OCI-M2 (cell line): Measurements from ENCODE around the gene ERRFI1.

ENCODE experiments used
- DNase-seq: peaks from one replicate; lab custom pipeline; 2025; ENCODE audit not compliant: unreplicated experiment; lab: John Stamatoyannopoulos, UW

The ERRFI1 gene

DNA sequence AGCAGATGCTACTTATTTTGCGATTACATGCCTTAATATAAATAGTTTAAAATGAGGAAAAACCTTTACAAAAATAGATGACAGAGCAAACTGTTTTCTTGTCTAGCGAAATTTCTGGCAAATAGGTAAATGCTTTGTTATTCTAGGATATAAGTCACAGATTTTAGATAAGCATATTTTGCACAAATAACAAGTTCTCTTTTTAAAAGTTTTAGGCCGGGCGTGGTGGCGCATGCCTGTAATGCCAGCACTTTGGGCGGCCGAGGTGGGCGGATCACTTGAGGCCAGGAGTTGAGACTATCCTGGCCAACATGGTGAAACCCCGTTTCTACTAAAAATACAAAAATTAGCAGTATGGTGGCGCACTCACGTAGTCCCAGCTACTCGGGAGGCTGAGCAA is 20.3 kb upstream of the ERRFI1 start:
- DNase-seq = no peak

DNA sequence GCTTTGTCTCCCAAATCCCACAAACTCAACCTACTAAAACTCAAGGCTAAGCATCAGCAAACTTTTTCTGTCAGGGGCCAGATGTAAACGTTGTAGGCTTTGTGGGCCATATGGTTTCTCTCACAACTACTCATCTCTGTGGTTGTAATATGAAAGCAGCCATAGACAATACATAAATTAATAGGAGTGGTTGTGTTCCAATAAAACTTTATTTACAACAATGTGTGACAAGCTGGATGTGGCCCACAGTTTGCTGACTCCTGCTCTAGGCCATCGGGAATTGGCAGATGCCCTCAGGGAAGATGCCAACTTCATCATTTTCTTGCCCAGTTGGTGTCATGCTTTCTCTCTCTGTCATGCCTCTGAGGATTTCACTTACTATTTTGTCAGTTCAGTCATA is 17.5 kb upstream of the ERRFI1 start:
- DNase-seq = no peak

DNA sequence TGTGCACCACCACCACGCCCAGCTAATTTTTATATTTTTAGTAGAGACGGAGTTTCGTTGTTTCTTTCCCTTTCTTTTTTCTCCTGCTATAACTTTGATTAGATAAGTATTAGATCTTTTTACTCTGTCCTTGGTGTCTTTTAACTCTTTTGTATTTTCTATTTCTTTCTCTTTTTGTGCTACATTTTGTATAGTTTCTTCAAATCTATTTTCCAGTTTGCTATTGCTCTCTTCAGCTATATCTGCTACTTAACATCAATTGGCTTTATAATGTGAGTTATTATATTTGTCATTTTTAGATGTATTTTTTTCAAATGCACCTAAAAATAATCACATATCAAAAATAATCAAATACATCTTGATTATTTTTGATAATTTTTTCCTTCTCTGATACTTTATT is 16.0 kb upstream of the ERRFI1 start:
- DNase-seq = no peak

DNA sequence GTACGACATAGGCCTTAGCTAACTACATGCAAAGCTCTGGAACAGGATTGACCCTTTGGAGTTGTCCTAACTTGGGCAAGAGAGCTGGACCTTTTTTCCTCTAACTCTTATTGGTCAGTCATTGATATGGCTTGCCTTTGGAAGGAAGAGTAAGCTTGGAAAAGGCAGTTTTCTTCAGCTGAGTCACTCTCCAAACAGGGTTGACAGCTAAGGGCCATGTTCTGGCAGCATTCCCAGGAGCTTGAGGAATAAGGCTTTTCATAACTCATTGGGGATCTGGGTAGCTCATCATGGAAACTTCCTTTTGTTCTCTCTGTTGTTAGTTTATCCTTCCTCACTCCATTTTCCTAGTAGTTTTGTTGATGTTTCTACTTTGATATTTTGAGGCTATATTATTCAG is 14.5 kb upstream of the ERRFI1 start:
- no peak for DNase-seq

DNA sequence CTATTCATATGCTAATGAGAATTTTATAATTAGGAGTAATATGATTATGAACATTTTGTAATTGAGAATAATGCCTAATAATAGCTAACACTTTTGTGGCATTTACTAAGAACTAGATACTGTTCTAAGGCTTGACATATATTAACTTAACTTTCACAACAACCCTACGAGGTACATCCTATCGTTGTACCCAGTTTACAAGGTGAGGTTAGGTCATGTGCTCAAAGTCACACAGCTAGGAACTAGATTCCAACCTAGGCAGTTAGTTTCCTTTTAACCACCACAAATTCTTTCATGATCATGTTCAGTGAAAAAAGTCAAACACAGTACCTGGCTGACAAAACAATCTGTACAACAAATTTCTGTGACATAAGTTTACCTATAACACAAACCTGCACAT is 13.0 kb upstream of the ERRFI1 start:
- no peak for DNase-seq

DNA sequence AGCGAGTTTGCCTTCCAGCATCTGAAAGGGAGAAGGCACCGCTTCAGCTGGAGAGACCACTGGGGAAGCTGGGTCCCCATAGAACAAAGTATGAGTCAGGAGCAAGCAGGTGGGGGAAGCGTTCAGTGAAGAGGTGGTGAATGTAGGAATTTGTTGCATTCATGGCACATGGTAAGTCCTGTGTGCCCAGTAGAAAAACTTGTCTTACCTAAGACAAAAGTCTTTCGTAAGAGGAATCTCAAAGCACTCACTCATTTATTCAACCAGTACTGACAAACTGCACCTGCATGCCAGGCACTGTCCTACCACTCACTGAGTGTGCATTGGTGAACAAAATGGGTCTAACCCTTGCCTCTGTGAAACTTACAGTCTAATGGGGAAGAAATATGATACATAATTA is 9.2 kb upstream of the ERRFI1 start:
- no peak for DNase-seq

DNA sequence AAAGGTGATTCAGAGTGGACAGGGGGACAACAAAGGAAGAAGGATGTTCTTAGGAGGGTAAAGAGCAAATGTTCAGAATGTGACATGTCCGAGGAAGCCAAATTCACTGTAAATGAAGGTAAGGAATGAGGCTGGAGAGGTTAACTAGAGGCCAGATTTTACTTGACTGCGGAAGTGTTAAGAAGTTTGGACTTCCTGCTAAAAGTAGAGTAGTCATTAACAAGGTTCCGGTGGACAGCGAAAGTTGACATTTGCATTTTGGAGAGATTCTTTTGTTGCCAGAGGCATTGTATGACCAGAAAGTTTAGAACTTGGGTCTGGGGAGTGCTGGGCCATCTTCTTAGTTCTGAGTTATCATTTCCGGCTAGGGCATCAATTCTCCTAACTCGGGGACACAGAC is 7.2 kb upstream of the ERRFI1 start:
- DNase-seq = no peak

DNA sequence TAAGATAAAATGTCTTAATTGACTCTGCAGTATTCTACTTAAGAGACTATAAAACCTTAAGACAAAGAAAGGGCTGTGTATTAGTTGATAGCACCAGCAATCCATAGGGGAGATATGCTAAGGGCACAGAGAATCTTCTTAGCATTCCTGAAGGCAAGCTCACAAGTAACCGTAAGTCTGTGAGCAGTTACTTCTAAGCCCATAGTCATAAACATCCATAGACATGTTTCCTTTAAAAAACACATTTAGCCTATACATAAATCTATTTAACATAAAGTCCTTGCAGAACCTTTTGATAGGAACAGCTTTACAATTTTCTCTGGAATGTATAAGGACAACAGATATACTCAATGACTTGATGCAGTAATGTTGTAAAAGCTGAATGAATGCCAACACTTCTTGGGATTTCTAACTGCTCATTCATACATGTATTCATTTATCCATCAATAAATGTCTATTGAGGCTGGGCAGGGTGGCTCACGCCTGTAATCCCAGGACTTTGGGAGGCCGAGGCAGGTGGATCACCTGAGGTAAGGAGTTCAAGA is 6.3 kb upstream of the ERRFI1 start:
- DNase-seq = no peak

DNA sequence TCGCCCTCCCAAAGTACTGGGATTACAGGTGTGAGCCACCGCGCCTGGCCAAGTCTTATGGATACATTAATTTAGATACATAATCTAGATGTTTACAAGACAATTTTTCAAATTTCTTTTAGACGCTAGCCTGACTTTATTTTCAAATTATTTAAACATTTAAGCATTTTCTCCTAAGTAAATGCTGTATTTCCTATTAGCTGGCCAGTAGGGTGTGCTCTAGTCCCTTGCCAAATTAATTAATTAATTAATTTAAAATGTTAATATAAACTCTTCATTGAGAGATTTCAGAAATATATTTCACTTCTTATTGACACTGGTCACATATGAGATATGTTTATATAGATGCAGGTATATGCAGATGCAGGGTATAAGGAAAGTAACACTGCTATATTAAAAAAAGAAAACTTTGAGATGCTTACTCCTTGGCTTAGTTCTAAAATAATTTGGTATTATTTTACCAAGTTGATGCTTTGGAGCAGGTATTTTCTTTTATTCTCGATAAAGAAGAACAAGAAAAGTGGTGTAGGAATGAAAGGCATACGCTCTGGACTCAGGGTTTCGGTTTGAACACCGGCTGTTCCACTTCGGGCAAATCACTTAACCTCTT is 5.2 kb upstream of the ERRFI1 start:
- DNase-seq = no peak

DNA sequence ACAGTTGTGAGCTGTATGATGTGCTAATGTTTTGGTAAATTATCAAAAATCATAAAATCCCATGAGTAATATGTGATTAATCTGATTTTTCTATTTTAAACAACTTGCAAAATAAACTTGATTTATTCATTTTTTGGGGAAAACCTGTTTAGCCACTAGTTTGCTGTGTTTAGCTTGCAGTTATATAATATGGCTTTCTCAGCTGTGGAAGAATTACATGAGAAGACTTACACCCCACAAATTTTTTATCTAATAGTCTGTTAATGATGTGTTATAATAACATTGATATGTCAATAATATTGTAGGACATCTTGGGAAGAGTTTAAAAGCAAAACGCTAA is 2.4 kb upstream of the ERRFI1 start:
- no peak for DNase-seq

DNA sequence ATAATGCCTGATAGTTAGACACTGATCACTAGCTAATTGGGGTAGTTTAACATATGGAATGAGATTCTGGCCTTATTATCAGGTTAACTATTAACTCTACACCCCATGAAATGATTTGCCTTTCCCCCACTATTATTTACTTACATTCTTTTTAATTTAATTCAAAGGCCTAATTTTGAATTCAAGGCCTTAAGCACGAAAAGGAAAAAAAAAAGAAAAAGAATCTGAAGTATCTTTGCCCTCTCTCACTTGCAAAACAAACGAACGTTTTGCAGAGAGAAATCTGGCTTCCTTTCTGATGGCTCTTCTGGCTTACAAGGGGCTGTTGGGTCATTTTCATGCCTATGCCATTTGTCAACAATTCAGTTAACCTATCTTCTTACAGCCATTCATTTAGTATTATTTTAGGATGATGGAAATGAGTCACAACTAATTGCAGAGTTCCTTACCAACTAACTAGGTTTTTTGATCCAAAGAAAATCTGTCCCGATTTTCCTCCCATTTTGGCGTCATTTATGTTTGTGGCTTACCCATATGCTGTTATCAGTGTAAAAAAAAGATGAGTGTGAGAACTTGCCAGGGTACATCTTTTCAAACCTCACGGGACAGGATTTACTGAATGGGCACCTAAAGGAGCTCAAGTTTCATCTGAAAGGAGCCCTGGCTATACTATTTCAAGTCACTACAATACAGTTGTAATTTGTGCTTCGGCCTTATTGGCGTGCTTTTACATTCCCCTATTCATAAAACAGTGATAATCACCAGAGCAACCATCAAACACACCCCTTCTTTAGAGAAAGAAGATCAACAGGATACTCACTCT is 1.9 kb upstream of the ERRFI1 start:
- no peak for DNase-seq

DNA sequence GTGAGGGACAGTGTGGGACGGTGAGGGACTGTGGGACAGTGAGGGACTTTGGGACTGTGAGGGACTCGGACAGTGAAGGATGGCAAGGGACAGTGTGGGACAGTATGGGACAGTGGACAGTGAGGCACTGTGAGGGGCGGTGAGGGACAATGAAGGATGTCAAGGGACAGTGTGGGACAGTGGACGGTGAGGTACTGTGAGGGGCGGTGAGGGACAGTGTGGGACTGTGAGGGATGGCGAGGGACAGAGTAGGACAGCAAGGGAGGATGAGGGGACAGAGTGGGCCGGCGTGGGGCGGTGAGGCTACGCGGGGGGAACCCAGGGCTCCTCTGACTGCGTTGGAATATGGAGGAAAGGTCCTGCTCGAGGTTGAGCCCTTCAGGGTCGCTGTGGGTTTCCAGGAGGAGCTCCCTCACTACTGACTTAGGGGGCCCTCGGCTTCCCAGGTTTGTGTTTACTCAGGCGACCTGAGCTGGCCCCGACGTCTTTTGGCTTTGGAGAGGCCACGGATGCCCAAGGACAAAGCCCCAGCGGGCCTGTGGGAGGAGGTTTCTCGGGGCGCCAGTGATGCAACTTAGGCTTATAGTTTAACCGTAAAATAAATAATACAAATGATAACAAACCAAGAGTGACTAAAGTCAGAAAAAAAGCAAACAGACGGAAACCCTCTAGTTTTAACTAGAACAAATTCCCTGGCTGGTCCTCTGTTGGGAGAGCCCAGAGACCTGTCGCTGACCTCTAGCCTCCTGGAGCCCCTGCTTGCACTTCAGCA is 1.1 kb upstream of the ERRFI1 start:
- DNase-seq = no peak

DNA sequence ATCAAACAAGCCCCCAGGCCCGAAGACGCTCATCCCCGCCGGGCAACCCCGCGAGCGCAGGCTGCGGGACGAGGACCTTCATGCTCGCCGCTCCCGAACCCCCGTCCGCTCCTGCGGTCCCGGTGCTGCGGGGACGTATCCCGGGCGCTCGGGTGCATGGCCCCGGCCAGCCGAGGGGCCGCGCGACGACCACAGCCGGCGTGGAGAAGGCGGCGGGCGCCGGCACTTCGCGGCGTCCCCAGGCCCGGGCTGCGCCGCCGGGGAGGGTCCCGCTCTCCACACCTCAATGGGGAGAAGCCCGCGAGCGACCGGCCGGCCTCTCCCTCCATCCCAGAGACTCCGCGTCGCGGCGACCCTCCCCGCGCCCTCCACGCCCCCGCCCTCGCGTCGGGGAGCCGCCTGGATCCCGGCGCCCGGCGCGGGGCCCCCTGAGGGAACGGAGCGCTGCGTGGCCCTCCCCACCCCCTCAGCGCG is 401 bp downstream of the ERRFI1 start:
- DNase-seq = no peak

DNA sequence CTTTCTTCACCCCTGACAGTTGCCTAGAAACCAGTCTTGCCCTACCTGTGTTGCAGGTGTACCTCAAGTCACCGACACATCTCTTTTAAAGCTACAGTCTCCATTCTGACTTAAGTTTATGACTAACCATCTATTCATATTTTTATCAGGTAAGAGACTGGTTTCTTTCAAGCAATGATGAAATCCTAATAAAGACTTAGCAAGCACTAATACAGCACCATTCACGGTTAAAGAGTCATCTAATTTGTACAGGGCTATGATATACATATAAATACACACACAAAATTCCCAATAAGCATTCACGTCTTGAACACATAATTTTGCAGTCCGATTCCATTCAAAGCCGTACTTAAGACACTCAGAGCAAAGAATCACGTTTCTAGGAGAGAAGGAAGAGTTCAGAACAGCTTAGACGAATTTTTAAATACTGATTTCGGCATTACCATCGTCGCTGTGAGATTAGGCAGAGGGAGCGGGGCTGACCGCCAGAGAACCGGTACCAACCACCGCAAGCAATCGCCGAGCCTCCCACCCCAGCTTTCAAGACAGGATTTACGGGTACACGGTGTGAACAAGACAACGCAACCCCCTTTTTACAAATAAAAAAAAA is 943 bp downstream of the ERRFI1 start:
- DNase-seq = no peak

DNA sequence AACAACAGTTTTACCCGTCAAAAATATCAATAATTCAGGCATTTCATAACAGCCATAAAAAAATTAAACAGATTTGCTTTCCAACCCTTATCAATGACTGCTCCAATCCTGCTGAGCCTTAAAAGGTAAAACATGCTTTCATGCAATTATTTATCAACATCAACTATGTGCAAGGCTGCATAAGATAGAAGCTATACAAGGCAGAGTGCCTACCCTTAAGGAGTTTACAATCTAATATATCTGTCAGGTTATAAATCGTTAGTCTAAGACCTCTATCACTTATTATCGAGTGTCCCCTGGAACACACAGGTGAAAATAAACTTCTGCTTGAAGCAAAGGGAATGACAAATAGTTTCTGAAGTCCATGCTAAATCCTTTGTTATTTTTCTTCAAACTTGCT is 1.8 kb downstream of the ERRFI1 start:
- no peak for DNase-seq

DNA sequence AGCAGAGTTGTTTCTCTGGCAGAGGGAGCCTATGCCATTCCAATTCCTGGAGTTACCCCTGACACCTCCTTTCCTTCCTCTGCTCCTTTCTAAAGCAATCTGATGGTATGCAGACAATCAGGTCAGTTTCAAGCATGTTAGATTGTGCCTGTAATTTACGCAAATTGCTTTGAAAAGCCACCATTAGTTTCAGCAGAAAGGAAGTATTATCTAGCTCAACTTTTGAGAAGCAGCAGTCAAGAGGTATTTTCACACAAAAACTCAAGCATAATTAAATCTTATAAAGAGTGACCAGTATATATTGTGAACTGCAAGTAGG is 2.2 kb downstream of the ERRFI1 start:
- no peak for DNase-seq

DNA sequence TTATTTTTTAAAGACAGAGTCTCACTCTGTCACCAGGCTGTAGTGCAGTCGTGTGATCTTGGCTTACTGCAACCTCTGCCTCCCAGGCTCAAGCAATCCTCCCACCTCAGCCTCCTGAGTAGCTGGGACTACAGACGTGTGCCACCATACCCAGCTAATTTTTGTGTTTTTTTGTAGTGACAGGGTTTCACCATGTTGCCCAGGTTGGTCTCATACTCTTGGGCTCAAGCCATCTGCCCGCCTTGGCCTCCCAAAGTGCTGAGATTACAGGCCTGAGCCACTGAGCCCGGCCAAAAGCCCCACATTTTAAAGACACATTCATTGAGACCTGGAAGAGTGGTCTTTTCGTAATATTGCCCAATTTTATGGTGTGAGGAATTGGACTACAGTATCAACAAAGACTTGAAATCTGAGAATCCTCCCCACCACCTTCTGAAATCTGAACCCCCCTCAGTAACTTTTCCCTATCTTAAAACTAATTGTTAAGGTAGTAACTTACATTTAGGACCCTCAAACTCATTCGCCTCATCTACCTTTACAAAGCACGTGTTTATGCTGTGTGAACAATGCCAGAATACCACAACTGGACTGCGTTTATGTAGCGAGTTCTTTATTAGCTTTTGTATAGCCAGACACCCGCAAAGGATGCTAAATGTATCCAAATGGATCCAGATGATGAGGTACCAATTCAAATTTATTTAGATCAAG is 2.7 kb downstream of the ERRFI1 start:
- no peak for DNase-seq

DNA sequence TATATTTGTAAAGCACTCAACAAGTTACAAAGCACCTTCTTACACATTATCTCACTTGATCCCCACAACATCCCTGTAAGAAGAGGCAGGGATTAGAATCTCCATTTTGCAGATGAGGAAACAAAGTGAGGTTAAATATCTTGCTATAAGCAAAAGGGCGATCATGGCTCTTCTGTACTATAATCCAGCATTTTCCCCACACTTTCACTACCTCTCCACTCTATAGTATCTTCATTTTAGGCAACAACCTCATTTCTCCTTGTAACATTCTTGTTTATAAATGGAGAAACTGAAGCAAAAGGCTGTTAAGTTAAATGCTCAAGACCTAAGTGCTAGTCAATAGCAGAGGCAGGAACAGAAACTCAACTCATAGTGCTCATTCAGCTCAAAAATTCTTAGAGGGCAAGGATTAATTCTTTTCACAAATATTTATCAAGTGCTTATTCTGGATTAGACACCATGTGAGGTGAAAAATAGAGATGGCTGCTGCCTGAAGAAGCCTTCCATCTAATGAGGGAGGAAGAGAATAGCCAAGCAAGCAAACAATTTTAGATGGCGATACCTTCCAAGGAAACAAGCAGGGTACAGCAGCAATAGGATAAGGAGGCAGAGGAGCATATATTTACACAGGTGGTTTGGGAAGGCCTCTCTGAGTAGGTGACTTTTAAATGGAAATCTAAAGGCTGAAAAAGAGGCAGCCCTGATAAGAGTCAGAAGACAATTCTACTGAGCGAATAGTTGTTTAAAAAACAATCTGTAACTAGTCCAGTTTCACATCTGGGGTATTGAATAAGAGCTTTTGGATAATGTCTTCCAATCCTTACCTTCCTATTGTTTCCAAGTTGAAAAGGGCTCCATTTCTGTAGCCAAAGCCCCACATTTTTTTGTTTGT is 3.5 kb downstream of the ERRFI1 start:
- no peak for DNase-seq

DNA sequence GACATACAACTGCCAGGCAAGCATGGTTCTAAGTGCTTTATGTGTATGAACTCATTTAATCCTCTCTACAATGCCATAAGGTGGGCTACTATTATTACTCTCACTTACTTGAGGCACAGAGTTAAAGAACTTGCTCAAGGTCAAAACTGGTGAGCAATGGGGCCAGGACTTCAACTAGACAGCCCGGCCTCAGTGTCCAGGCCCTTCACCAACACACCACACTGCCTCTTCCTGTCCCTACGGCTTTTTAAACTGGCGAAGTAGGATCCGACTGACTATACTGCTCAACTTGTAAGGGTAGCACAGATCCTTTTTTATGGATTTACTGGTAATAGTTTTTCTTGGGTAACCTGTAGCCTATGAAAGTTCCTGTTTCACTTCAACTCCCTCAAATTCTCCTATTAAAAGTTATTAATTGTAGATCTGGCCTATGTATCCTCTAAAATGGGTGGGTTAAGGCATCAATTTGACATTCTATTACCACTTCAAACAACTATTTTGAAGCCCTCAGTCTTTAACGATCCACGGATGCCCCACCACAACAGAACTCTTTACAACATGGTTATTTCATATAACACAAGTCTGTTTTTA is 4.3 kb downstream of the ERRFI1 start:
- no peak for DNase-seq

DNA sequence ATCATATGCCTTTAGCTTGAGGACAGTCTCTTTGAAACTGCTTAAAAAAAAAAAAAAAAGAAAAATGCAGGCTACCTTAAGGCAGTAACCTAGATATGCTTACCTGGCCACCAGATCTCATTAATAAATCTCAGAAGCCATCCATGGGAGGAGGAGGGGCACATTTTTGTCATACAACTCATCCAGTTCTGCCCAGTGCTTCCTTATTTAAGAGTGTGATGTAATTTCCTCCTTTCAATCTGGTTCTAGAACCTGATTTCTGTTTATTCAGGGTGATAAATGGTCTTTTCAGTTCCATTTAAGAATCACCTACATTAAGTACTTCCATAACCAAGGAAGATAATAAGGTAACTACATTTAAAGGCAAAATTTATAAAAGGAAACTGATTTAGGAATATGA is 6.1 kb downstream of the ERRFI1 start:
- no peak for DNase-seq
